GM12878 (cell line): ENCODE measurements around the gene CR1. TPM values are rescaled to one million over a fixed set of nuclear protein-coding genes. Genes with fewer than 3 reads are reported as not detected.

ENCODE experiments used
- ATAC-seq: fragments of 200-7000 bp; cut with Tn5 transposase; 3 replicates; pipeline ENCODE4 v1.9.1; 2020; ENCODE audit warnings: mild to moderate bottlenecking, moderate library complexity
- BruUV-seq: library from RNA; stranded (reverse); fragments of 400-500 nt; replicated peaks from 2 replicates; lab custom pipeline; 2021; lab: Mats Ljungman, UMichigan
- CTCF ChIA-PET: fragments of 300-600 bp; sonication (Branson Sonifier 250); formaldehyde crosslinking; extraction: SDS; loops from one replicate; lab custom pipeline; 2021; ENCODE audit warnings: inconsistent platforms; lab: Yijun Ruan, JAX
- POLR2A ChIA-PET: fragments of 350-600 bp; formaldehyde crosslinking; extraction: SDS; loops from one replicate; lab custom pipeline; 2021; ENCODE audit warnings: inconsistent platforms; lab: Charles Lee
- RAD21 ChIA-PET: fragments of 300-600 bp; sonication (Branson Sonifier 250); formaldehyde crosslinking; loops from one replicate; lab custom pipeline; 2023; ENCODE audit warnings: antibody characterized with exemption; ENCODE audit not compliant: unreplicated experiment; lab: Charles Lee
- SMC1A ChIA-PET: fragments of 300-600 bp; sonication (Branson Sonifier 250); formaldehyde crosslinking; loops from one replicate; lab custom pipeline; 2023; ENCODE audit not compliant: unreplicated experiment, uncharacterized antibody; lab: Charles Lee
- DNase-seq: peaks from one replicate; pipeline ENCODE4 v3.0.0-alpha.2; 2011; ENCODE audit warnings: low read depth, low spot score
- FAIRE-seq: peaks from 3 replicates; lab custom pipeline; 2011; peaks lifted over from hg19 to GRCh38; lab: Jason Lieb, UNC
- H2AFZ ChIP-seq: 2 replicates; pipeline ENCODE4 v1.6.0; 2011; ENCODE audit warnings: low read depth, low read length, control low read depth; ENCODE audit not compliant: control insufficient read depth
- H3K27ac ChIP-seq: 2 replicates; pipeline ENCODE4 v1.5.1; 2011; ENCODE audit warnings: control low read depth; ENCODE audit not compliant: control insufficient read depth, insufficient read depth
- H3K27me3 ChIP-seq, 2 experiments: replicated peaks in 1 of 2; 2 replicates each; pipeline versions ENCODE4 v1.6.0 to v1.6.1; 2011; ENCODE audit warnings: low read length in 1 of 2; ENCODE audit not compliant: control insufficient read depth in 2 of 2, insufficient read depth in 2 of 2
- H3K36me3 ChIP-seq, 2 experiments: 2 replicates each; pipeline ENCODE4 v1.5.1; 2011; ENCODE audit warnings: low read length in 1 of 2; ENCODE audit not compliant: control insufficient read depth in 2 of 2, insufficient read depth in 2 of 2
- H3K4me1 ChIP-seq: 2 replicates; pipeline ENCODE4 v1.6.1; 2011; ENCODE audit warnings: mild to moderate bottlenecking, low read length, moderate library complexity, mixed read lengths; ENCODE audit not compliant: control insufficient read depth, insufficient read depth
- H3K4me2 ChIP-seq: 2 replicates; pipeline ENCODE4 v1.6.0; 2011; ENCODE audit warnings: control low read depth; ENCODE audit not compliant: control insufficient read depth, insufficient read depth
- H3K4me3 ChIP-seq: fragments of 200-600 bp; sonication (generic); 2 replicates; pipeline ENCODE4 v1.5.1; 2016
- H3K79me2 ChIP-seq: 2 replicates; pipeline ENCODE4 v1.6.0; 2011; ENCODE audit warnings: low read length; ENCODE audit not compliant: control insufficient read depth, insufficient read depth
- H3K9ac ChIP-seq: 2 replicates; pipeline ENCODE4 v1.8.0; 2011; ENCODE audit warnings: low read length, control low read depth, mixed read lengths; ENCODE audit not compliant: control insufficient read depth, insufficient read depth
- H3K9me3 ChIP-seq: replicated peaks from 3 replicates; pipeline ENCODE4 v1.5.1; 2011; ENCODE audit warnings: mild to moderate bottlenecking, low read length; ENCODE audit not compliant: control insufficient read depth, insufficient read depth
- H4K20me1 ChIP-seq: 2 replicates; pipeline ENCODE4 v1.6.0; 2011; ENCODE audit not compliant: control insufficient read depth, insufficient read depth
- ATF7 ChIP-seq: fragments of 450-650 bp; IDR thresholded peaks from 2 replicates; pipeline ENCODE4 v1.6.1; 2016; ENCODE audit warnings: low read depth, mild to moderate bottlenecking
- BACH1 ChIP-seq: fragments of 450-650 bp; IDR thresholded peaks from 2 replicates; pipeline ENCODE4 v1.6.1; 2017; ENCODE audit warnings: mild to moderate bottlenecking, borderline replicate concordance
- CREB1 ChIP-seq: IDR thresholded peaks from 2 replicates; pipeline ENCODE4 v1.6.1; 2012; ENCODE audit warnings: low read depth, mild to moderate bottlenecking, inconsistent platforms
- EED ChIP-seq: sonication (generic); IDR thresholded peaks from 2 replicates; pipeline ENCODE4 v1.6.1; 2016; ENCODE audit warnings: antibody characterized with exemption, low read depth
- HDGF ChIP-seq: fragments of 450-650 bp; IDR thresholded peaks from 2 replicates; pipeline ENCODE4 v1.6.1; 2016; ENCODE audit warnings: antibody characterized with exemption
- JUND ChIP-seq: IDR thresholded peaks from 2 replicates; pipeline ENCODE4 v1.6.1; 2012; ENCODE audit warnings: low read depth, mild to moderate bottlenecking, low read length, improper control_type of control experiment, moderate library complexity
- SMC3 ChIP-seq: IDR thresholded peaks from 2 replicates; pipeline ENCODE4 v1.6.1; 2011; ENCODE audit warnings: low read length, improper control_type of control experiment, borderline replicate concordance
- SP1 ChIP-seq: IDR thresholded peaks from one replicate; pipeline ENCODE4 v1.6.1; 2011; ENCODE audit warnings: low read depth, low read length
- SPI1 ChIP-seq: IDR thresholded peaks from 2 replicates; pipeline ENCODE4 v1.6.1; 2011; ENCODE audit warnings: low read depth, mild to moderate bottlenecking, low read length, moderate library complexity, borderline replicate concordance; ENCODE audit not compliant: insufficient read depth
- SREBF1 ChIP-seq: IDR thresholded peaks from 2 replicates; pipeline ENCODE4 v1.6.1; 2012; ENCODE audit warnings: mild to moderate bottlenecking, low read length
- YBX1 ChIP-seq: fragments of 450-650 bp; IDR thresholded peaks from 2 replicates; pipeline ENCODE4 v1.6.1; 2016; ENCODE audit warnings: antibody characterized with exemption
- WGBS: methylation state at CpG from one replicate; pipeline ENCODE4 v1.1.6; 2016; ENCODE audit warnings: low lambda C conversion rate; ENCODE audit not compliant: insufficient replicate concordance, insufficient coverage; ENCODE audit errors: missing lambda C conversion rate; 5-methylcytosine and 5-hydroxymethylcytosine counted together
- in situ Hi-C: fragments of 300-500 bp; cut with MboI; formaldehyde crosslinking; loops from 9 replicates; pipeline ENCODE4 v1.14.3; 2018; ENCODE audit warnings: mixed read lengths
- intact Hi-C: fragments of 100-400 bp; cut with micrococcal nuclease; formaldehyde crosslinking; loops from one replicate; pipeline ENCODE4 v1.14.2; 2022; ENCODE audit not compliant: unreplicated experiment
- polyA plus RNA-seq, 11 experiments: library from polyadenylated mRNA; depleted of rRNA in 4 of 11; unstranded in 6 of 11; stranded (reverse) in 5 of 11; fragments of >200 nt; fragmentation: Nextera tagmentation in 4 of 11; fragmentation: Illumina TruSeq in 1 of 11; extraction: Ambion mirVana in 4 of 11; extraction: Trizol in 1 of 11; gene quantifications; 1 replicate in 1 of 11; 2 replicates in 10 of 11; pipeline versions ENCODE4 v1.2.1 to v1.2.3, GENCODE V29; 2011 to 2016; ENCODE audit warnings: inconsistent platforms in 2 of 11, missing spikeins in 2 of 11, low read depth in 1 of 11
- total RNA-seq, 4 experiments: library from RNA; depleted of rRNA in 3 of 4; stranded (reverse); fragments of >200 nt in 3 of 4; fragmentation: Illumina TruSeq in 1 of 4; extraction: Trizol in 1 of 4; gene quantifications; 2 replicates each; pipeline versions ENCODE4 v1.2.1 to v1.2.3, GENCODE V29; 2013 to 2021
- TF ChIP-seq, protein P1 (sequence below): fragments of 450-650 bp; IDR thresholded peaks from 2 replicates; pipeline ENCODE4 v1.6.1; 2017; ENCODE audit warnings: mild to moderate bottlenecking, moderate library complexity
- TF ChIP-seq, protein P2 (sequence below): IDR thresholded peaks from 2 replicates; pipeline ENCODE4 v1.6.1; 2012; ENCODE audit warnings: mild to moderate bottlenecking, low read depth, low read length

The CR1 gene
- total and polyA plus RNA-seq, 10 of the 15 experiments (the other 5 are each of a cell fraction or from before 2014, with no cell fraction given): 0.30 to 8.0 (median 4.3) TPM

DNA sequence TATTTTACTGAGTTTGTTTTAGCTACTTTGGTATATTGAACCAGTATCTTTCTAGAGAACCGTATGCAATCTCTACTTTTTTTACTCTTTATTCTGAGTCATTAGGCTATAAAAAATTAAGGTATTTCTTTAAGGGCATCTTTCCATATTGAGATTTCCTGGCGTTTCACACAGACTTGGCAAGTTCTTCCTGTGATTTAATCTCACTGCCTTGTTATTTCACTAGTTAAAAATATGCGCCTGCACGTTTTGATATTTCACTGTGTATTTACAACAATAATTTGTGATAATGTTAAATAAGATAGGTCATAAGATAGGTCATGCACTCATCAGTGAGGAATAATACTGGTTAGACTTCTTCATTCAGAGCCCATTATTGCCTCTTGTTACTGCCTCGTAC is 132.8 kb downstream of the CR1 start (continued):
- TF ChIP-seq SMC3 (no peak), JUND (no peak), SPI1 (no peak), BACH1 (no peak), YBX1 (no peak)

DNA sequence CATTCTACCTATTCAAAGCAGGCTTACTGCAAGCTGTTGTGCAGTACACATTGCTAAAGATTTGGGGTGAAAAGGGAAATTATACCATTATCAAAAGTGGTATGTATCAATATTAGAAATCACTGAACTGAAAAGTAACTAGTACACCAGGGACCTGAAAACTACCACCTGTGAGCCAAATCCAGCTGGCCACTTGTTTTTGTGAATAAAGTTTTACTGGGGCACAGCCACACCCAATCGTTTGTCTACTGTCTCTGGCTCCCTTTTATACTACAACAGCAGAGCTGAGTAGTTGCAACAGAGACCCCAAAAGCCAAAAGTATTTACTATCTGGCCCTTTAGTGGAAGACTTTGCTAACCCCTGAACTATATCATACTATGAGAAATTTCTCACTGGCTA is 135.2 kb downstream of the CR1 start:
- ChIA-PET CTCF (no interaction called here), SMC1A (interaction anchor here (1.1 kb wide), 1 partner anchor 20 kb away, joined by 4 read pairs; no protein-coding TSS in a partner anchor), RAD21 (no interaction called here), POLR2A (no interaction called here)
- BruUV-seq: no TSS peak
- Histone ChIP-seq H3K36me3 (no peaks in the 10 kb centered on the region), H3K4me1 (no peaks in the 10 kb centered on the region), H3K79me2 (no peaks in the 10 kb centered on the region), H3K9ac (no peak overlapping the region), H4K20me1 (no peaks in the 10 kb centered on the region), H2AFZ (no peak overlapping the region), H3K27ac (no peak overlapping the region), H3K4me2 (no peak overlapping the region), H3K9me3 (no peaks in the 10 kb centered on the region), H3K4me3 (no peak overlapping the region), H3K27me3 (no peaks in the 10 kb centered on the region)
- in situ Hi-C loops (no loop called here), intact Hi-C loops (no loop called here)
- FAIRE-seq: no peak
- DNase-seq: no peak
- WGBS: 4% methylated on average over 1 of the region's 1 CpG
- TF ChIP-seq, protein P1, sequence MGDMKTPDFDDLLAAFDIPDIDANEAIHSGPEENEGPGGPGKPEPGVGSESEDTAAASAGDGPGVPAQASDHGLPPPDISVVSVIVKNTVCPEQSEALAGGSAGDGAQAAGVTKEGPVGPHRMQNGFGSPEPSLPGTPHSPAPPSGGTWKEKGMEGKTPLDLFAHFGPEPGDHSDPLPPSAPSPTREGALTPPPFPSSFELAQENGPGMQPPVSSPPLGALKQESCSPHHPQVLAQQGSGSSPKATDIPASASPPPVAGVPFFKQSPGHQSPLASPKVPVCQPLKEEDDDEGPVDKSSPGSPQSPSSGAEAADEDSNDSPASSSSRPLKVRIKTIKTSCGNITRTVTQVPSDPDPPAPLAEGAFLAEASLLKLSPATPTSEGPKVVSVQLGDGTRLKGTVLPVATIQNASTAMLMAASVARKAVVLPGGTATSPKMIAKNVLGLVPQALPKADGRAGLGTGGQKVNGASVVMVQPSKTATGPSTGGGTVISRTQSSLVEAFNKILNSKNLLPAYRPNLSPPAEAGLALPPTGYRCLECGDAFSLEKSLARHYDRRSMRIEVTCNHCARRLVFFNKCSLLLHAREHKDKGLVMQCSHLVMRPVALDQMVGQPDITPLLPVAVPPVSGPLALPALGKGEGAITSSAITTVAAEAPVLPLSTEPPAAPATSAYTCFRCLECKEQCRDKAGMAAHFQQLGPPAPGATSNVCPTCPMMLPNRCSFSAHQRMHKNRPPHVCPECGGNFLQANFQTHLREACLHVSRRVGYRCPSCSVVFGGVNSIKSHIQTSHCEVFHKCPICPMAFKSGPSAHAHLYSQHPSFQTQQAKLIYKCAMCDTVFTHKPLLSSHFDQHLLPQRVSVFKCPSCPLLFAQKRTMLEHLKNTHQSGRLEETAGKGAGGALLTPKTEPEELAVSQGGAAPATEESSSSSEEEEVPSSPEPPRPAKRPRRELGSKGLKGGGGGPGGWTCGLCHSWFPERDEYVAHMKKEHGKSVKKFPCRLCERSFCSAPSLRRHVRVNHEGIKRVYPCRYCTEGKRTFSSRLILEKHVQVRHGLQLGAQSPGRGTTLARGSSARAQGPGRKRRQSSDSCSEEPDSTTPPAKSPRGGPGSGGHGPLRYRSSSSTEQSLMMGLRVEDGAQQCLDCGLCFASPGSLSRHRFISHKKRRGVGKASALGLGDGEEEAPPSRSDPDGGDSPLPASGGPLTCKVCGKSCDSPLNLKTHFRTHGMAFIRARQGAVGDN: no peak
- no peak for TF ChIP-seq YBX1
- TF ChIP-seq EED: no peak
- TF ChIP-seq CREB1: no peak
- TF ChIP-seq SREBF1: no peak
- TF ChIP-seq, protein P2, sequence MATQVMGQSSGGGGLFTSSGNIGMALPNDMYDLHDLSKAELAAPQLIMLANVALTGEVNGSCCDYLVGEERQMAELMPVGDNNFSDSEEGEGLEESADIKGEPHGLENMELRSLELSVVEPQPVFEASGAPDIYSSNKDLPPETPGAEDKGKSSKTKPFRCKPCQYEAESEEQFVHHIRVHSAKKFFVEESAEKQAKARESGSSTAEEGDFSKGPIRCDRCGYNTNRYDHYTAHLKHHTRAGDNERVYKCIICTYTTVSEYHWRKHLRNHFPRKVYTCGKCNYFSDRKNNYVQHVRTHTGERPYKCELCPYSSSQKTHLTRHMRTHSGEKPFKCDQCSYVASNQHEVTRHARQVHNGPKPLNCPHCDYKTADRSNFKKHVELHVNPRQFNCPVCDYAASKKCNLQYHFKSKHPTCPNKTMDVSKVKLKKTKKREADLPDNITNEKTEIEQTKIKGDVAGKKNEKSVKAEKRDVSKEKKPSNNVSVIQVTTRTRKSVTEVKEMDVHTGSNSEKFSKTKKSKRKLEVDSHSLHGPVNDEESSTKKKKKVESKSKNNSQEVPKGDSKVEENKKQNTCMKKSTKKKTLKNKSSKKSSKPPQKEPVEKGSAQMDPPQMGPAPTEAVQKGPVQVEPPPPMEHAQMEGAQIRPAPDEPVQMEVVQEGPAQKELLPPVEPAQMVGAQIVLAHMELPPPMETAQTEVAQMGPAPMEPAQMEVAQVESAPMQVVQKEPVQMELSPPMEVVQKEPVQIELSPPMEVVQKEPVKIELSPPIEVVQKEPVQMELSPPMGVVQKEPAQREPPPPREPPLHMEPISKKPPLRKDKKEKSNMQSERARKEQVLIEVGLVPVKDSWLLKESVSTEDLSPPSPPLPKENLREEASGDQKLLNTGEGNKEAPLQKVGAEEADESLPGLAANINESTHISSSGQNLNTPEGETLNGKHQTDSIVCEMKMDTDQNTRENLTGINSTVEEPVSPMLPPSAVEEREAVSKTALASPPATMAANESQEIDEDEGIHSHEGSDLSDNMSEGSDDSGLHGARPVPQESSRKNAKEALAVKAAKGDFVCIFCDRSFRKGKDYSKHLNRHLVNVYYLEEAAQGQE: no peak
- no peak for TF ChIP-seq HDGF
- TF ChIP-seq ATF7: no peak
- no peak for TF ChIP-seq SP1
- ATAC-seq: no peak
